Measurements from ENCODE around the gene RBMX2.

Gene RBMX2

GRCh38 chrX:130443875-130444274 is 42.1 kb downstream of the RBMX2 start:
- H3K18ac ChIP-seq (ENCODE audit: low read length) = no peak overlapping the region
- H4K91ac ChIP-seq (ENCODE audit: low read depth, low read length, poor library complexity) = no peak overlapping the region
- H2BK5ac ChIP-seq (ENCODE audit: low read length) = no peak overlapping the region
- H2BK120ac ChIP-seq (ENCODE audit: low read depth, low read length) = no peak overlapping the region
- H3K4me1 ChIP-seq (ENCODE audit: control insufficient read depth in 2 of 2, insufficient read depth in 1 of 2, low read depth in 1 of 2, low read length in 2 of 2) = no peaks in the 10 kb centered on the region
- no peak overlapping the region for H4K8ac ChIP-seq (ENCODE audit: low read depth, low read length)
- no peak overlapping the region for H2BK15ac ChIP-seq (ENCODE audit: low read length)
- H2BK12ac ChIP-seq (ENCODE audit: low read length) = no peak overlapping the region
- no peak overlapping the region for H2AK5ac ChIP-seq (ENCODE audit: low read depth, low read length)
- H3K9ac ChIP-seq (ENCODE audit: low read depth, low read length, poor library complexity) = no peak overlapping the region
- H3K9me3 ChIP-seq (replicated peaks in 1 of 2; ENCODE audit: control insufficient read depth in 2 of 2, insufficient read depth in 1 of 2, low read depth in 1 of 2, low read length in 2 of 2) = no peaks in the 10 kb centered on the region
- no peak overlapping the region for H3K27ac ChIP-seq (replicated peaks; ENCODE audit: low read length)
- no peak overlapping the region for H3K23ac ChIP-seq (ENCODE audit: low read depth, low read length, poor library complexity)
- H3K14ac ChIP-seq (ENCODE audit: low read length) = no peak overlapping the region
- DNase-seq (ENCODE audit: low spot score) = no peak
- no peak overlapping the region for H3K4ac ChIP-seq (ENCODE audit: low read length)
- H3K36me3 ChIP-seq (replicated peaks in 1 of 2; ENCODE audit: control insufficient read depth in 2 of 2, insufficient read depth in 2 of 2, low read length in 2 of 2) = no peaks in the 10 kb centered on the region
- H3K27me3 ChIP-seq (ENCODE audit: control insufficient read depth in 3 of 3, insufficient read depth in 3 of 3, low read depth in 1 of 3, low read length in 3 of 3) = no peaks in the 10 kb centered on the region
- no peak overlapping the region for H2AFZ ChIP-seq (ENCODE audit: low read length)
- H3K4me3 ChIP-seq (ENCODE audit: low read length in 2 of 2) = no peak overlapping the region
- H3K4me2 ChIP-seq (ENCODE audit: insufficient read depth, low read length, poor library complexity, severe bottlenecking) = no peak overlapping the region
- no peaks in the 10 kb centered on the region for H3K79me1 ChIP-seq (ENCODE audit: low read depth, low read length)

- Histone ChIP-seq H3K27me3 (ENCODE audit: control insufficient read depth in 3 of 3, insufficient read depth in 3 of 3, low read depth in 1 of 3, low read length in 3 of 3) (no peaks in the 10 kb centered on the region), H2BK15ac (ENCODE audit: low read length) (no peak overlapping the region), H3K36me3 (replicated peaks in 1 of 2; ENCODE audit: control insufficient read depth in 2 of 2, insufficient read depth in 2 of 2, low read length in 2 of 2) (no peaks in the 10 kb centered on the region), H4K8ac (ENCODE audit: low read depth, low read length) (no peak overlapping the region), H3K23ac (ENCODE audit: low read depth, low read length, poor library complexity) (no peak overlapping the region), H3K18ac (ENCODE audit: low read length) (no peak overlapping the region), H4K91ac (ENCODE audit: low read depth, low read length, poor library complexity) (no peak overlapping the region), H3K4me1 (ENCODE audit: control insufficient read depth in 2 of 2, insufficient read depth in 1 of 2, low read depth in 1 of 2, low read length in 2 of 2) (no peaks in the 10 kb centered on the region), H3K4ac (ENCODE audit: low read length) (no peak overlapping the region), H2BK5ac (ENCODE audit: low read length) (no peak overlapping the region), H3K27ac (replicated peaks; ENCODE audit: low read length) (no peak overlapping the region), H3K4me3 (ENCODE audit: low read length in 2 of 2) (no peak overlapping the region), H2BK12ac (ENCODE audit: low read length) (no peak overlapping the region), H3K9ac (ENCODE audit: low read depth, low read length, poor library complexity) (no peak overlapping the region), H3K4me2 (ENCODE audit: insufficient read depth, low read length, poor library complexity, severe bottlenecking) (no peak overlapping the region), H2AFZ (ENCODE audit: low read length) (no peak overlapping the region), H3K79me1 (ENCODE audit: low read depth, low read length) (no peaks in the 10 kb centered on the region), H3K9me3 (replicated peaks in 1 of 2; ENCODE audit: control insufficient read depth in 2 of 2, insufficient read depth in 1 of 2, low read depth in 1 of 2, low read length in 2 of 2) (no peaks in the 10 kb centered on the region), H3K14ac (ENCODE audit: low read length) (no peak overlapping the region), H2BK120ac (ENCODE audit: low read depth, low read length) (no peak overlapping the region), H2AK5ac (ENCODE audit: low read depth, low read length) (no peak overlapping the region)
- WGBS, 2 donors (ENCODE audit: extremely low coverage in 2 of 2, insufficient read length in 2 of 2, insufficient replicate concordance in 1 of 2) = no CpG with 5 or more reads among the region's 1 CpG
- DNase-seq (ENCODE audit: low spot score) = no peak
Measured at GRCh38 chrX:130444641-130445336, 43.0 kb downstream of the RBMX2 start.

DNA sequence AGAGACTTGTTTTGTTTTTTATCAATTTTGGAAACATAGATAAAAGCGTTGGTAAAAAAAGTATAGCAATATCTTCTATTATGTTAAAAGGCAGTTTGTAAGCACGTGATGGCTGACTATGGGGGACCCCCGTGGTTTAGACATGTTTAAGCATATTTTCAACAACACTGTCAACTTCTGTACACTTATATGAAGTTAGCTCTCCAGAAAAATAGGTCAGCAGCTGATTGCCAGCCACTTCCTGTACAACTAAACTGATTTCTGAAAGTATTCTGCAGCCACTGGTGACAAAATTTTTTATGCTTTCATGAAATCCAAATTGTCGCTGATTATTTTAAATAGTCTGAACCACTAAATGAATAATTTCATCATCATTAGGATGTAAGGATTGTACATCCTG is 45.2 kb downstream of the RBMX2 start:
- H2BK15ac ChIP-seq (ENCODE audit: low read length) = no peak overlapping the region

More for the DNA sequence above, 45.2 kb downstream of the RBMX2 start:
- H3K4me1 ChIP-seq (ENCODE audit: control insufficient read depth in 2 of 2, insufficient read depth in 1 of 2, low read depth in 1 of 2, low read length in 2 of 2) = no peaks in the 10 kb centered on the region
- H3K9me3 ChIP-seq (replicated peaks in 1 of 2; ENCODE audit: control insufficient read depth in 2 of 2, insufficient read depth in 1 of 2, low read depth in 1 of 2, low read length in 2 of 2) = no peaks in the 10 kb centered on the region
- no peak overlapping the region for H4K91ac ChIP-seq (ENCODE audit: low read depth, low read length, poor library complexity)
- H3K27ac ChIP-seq (replicated peaks; ENCODE audit: low read length) = no peak overlapping the region
- H3K4me3 ChIP-seq (ENCODE audit: low read length in 2 of 2) = no peak overlapping the region
- no peak overlapping the region for H3K4ac ChIP-seq (ENCODE audit: low read length)
- no peak overlapping the region for H2AFZ ChIP-seq (ENCODE audit: low read length)
- no peak overlapping the region for H4K8ac ChIP-seq (ENCODE audit: low read depth, low read length)
- no CpG with 5 or more reads among the region's 4 CpGs for WGBS, 2 donors (ENCODE audit: extremely low coverage in 2 of 2, insufficient read length in 2 of 2, insufficient replicate concordance in 1 of 2)
- H3K23ac ChIP-seq (ENCODE audit: low read depth, low read length, poor library complexity) = no peak overlapping the region
- no peak overlapping the region for H3K18ac ChIP-seq (ENCODE audit: low read length)
- no peak overlapping the region for H2BK12ac ChIP-seq (ENCODE audit: low read length)
- H3K4me2 ChIP-seq (ENCODE audit: insufficient read depth, low read length, poor library complexity, severe bottlenecking) = no peak overlapping the region
- no peak overlapping the region for H3K9ac ChIP-seq (ENCODE audit: low read depth, low read length, poor library complexity)
- no peak overlapping the region for H2BK120ac ChIP-seq (ENCODE audit: low read depth, low read length)
- no peaks in the 10 kb centered on the region for H3K36me3 ChIP-seq (replicated peaks in 1 of 2; ENCODE audit: control insufficient read depth in 2 of 2, insufficient read depth in 2 of 2, low read length in 2 of 2)
- H2BK5ac ChIP-seq (ENCODE audit: low read length) = no peak overlapping the region
- DNase-seq (ENCODE audit: low spot score) = no peak
- H3K14ac ChIP-seq (ENCODE audit: low read length) = no peak overlapping the region
- H3K79me1 ChIP-seq (ENCODE audit: low read depth, low read length) = no peaks in the 10 kb centered on the region
- H2AK5ac ChIP-seq (ENCODE audit: low read depth, low read length) = no peak overlapping the region
- no peaks in the 10 kb centered on the region for H3K27me3 ChIP-seq (ENCODE audit: control insufficient read depth in 3 of 3, insufficient read depth in 3 of 3, low read depth in 1 of 3, low read length in 3 of 3)

Measured in neuronal stem cell (in vitro differentiated cells).